Measurements from ENCODE around the gene TRAM2. TPM values are rescaled to one million over a fixed set of nuclear protein-coding genes. Genes with fewer than 3 reads are reported as not detected.

Gene TRAM2
- total and polyA plus RNA-seq, 12 donors, result 2.2 to 17.9 (median 10.3) TPM

DNA sequence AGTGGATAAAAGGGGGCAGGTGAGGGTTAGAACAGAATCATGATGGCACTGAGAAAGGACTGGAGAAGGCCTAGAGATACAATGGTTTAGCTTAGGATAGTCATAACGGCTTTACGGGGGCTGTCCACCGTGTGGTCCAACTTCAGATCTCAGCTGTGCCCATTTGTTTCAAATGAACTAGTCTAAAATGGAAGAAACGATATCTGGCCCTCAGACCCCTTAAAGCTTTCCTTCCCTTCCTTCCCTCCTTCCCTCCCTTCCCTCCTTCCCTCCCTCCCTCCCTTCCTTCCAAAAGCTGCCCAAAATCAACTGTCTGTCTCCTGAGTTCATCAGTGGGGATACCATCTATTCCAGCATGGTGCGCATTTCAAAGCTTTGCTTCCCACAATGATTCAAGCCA, 27.9 kb downstream of the TRAM2 start:
- TF ChIP-seq, protein P1, sequence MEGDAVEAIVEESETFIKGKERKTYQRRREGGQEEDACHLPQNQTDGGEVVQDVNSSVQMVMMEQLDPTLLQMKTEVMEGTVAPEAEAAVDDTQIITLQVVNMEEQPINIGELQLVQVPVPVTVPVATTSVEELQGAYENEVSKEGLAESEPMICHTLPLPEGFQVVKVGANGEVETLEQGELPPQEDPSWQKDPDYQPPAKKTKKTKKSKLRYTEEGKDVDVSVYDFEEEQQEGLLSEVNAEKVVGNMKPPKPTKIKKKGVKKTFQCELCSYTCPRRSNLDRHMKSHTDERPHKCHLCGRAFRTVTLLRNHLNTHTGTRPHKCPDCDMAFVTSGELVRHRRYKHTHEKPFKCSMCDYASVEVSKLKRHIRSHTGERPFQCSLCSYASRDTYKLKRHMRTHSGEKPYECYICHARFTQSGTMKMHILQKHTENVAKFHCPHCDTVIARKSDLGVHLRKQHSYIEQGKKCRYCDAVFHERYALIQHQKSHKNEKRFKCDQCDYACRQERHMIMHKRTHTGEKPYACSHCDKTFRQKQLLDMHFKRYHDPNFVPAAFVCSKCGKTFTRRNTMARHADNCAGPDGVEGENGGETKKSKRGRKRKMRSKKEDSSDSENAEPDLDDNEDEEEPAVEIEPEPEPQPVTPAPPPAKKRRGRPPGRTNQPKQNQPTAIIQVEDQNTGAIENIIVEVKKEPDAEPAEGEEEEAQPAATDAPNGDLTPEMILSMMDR (IDR thresholded peaks at IDR 0.05), result no peak
- TF ChIP-seq POLR2A (IDR thresholded peaks at IDR 0.05), result no peak
- Histone ChIP-seq H3K9me3 (replicated peaks in 1 of 3) (no peaks in the 10 kb centered on the region), H3K4me3 (no peak overlapping the region), H3K27ac (no peak overlapping the region), H3K36me3 (replicated peaks in 1 of 2) (no peaks in the 10 kb centered on the region), H3K27me3 (no peaks in the 10 kb centered on the region), H3K4me1 (replicated peaks in 1 of 2) (peaks cover 27 to 48% of the 10 kb centered on the region in 2 donors)
- DNase-seq, result no peak
- intact Hi-C loops (cut with DNase I), result no loop called here
- 94 to 97% (median 95%) methylated on average over 5 of the region's 5 CpGs for WGBS, 4 donors

GRCh38 chr6:52548353-52548713, 28.5 kb downstream of the TRAM2 start:
- H3K27ac ChIP-seq, result no peak overlapping the region
- TF ChIP-seq, protein P1 (IDR thresholded peaks at IDR 0.05), result no peak
- TF ChIP-seq POLR2A (IDR thresholded peaks at IDR 0.05), result no peak
- no peak overlapping the region for H3K4me3 ChIP-seq
- H3K9me3 ChIP-seq (replicated peaks in 1 of 3), result no peaks in the 10 kb centered on the region
- intact Hi-C loops (cut with DNase I), result no loop called here
- DNase-seq, result no peak
- H3K36me3 ChIP-seq (replicated peaks in 1 of 2), result no peaks in the 10 kb centered on the region
- peaks cover 27 to 54% of the 10 kb centered on the region in 2 donors for H3K4me1 ChIP-seq (replicated peaks in 1 of 2)
- no peaks in the 10 kb centered on the region for H3K27me3 ChIP-seq
- 88 to 95% (median 89%) methylated on average over 7 of the region's 7 CpGs for WGBS, 4 donors

DNA sequence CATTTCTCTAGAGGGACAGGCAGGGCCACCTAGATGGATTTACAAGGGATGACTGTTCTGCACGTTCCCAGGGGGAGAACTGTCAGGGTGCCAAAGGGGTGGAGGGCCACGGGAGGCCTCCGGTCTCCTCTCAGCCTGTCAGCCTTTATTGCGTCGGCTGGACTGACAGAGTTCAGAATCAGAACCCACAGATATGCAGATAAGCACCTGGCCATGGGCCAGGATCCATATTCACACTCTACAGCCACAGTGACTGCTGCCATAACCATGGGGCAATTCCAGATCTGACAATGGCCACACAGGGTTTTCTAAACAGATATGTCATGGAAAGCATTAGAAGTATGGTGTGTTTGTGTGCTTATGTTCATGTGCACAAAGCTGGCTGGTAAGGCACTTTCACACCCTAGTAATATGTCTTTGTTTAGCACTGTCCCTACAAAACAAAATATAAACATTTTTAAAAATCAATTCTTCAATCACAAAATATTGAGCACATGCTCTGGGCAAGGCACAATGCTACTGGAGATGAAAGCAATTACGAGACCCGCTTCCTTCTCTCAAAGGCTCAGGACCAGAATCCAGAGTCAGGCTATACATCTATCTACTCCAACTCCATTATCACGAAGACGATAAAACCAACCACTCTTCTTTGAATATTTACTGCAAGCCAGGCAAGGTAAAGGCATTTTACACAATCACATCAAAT, 29.1 kb downstream of the TRAM2 start:
- intact Hi-C loops (cut with DNase I), result no loop called here
- H3K4me1 ChIP-seq (replicated peaks in 1 of 2), result peaks cover 27 to 52% of the 10 kb centered on the region in 2 donors
- no peak overlapping the region for H3K4me3 ChIP-seq
- DNase-seq, result peak in 3 of 7 donors; percentile 26 to 57 (median 26)
- H3K27me3 ChIP-seq, result no peaks in the 10 kb centered on the region
- TF ChIP-seq, protein P1 (IDR thresholded peaks at IDR 0.05), result no peak
- no peak for TF ChIP-seq POLR2A (IDR thresholded peaks at IDR 0.05)
- H3K36me3 ChIP-seq (replicated peaks in 1 of 2), result no peaks in the 10 kb centered on the region
- H3K27ac ChIP-seq, result no peak overlapping the region
- 60 to 67% (median 65%) methylated on average over 8 to 9 of the region's 9 CpGs for WGBS, 4 donors
- no peaks in the 10 kb centered on the region for H3K9me3 ChIP-seq (replicated peaks in 1 of 3)

- H3K27ac ChIP-seq, result no peak overlapping the region
- no peak overlapping the region for H3K4me3 ChIP-seq
- TF ChIP-seq, protein P1 (IDR thresholded peaks at IDR 0.05), result no peak
- 92 to 100% (median 96%) methylated on average over 3 of the region's 3 CpGs for WGBS, 4 donors
- no peaks in the 10 kb centered on the region for H3K9me3 ChIP-seq (replicated peaks in 1 of 3)
- H3K36me3 ChIP-seq (replicated peaks in 1 of 2), result no peaks in the 10 kb centered on the region
- no peak for DNase-seq
- H3K27me3 ChIP-seq, result no peaks in the 10 kb centered on the region
- intact Hi-C loops (cut with DNase I), result no loop called here
- H3K4me1 ChIP-seq (replicated peaks in 1 of 2), result peaks cover 24 to 40% of the 10 kb centered on the region in 2 donors
These were observed 30.2 kb downstream of the TRAM2 start for GRCh38 chr6:52546678-52547077.

Data from adrenal gland (tissue), 12 donors.